GM23338 (cell line): ENCODE data around the gene EFCAB6. TPM values are rescaled to one million over a fixed set of nuclear protein-coding genes. Genes with fewer than 3 reads are reported as not detected.

Experiments
- ATAC-seq: fragments of 200-7000 bp; cut with Tn5 transposase; 3 replicates; pipeline ENCODE4 v1.9.1; 2020
- DNase-seq: peaks from one replicate; pipeline ENCODE4 v3.0.0-alpha.2; 2015; ENCODE audit warnings: low spot score
- H2AFZ ChIP-seq: fragments of 200-600 bp; sonication (generic); 2 replicates; pipeline ENCODE4 v1.8.0; 2016; ENCODE audit warnings: antibody characterized with exemption, mild to moderate bottlenecking, moderate library complexity
- H3F3A ChIP-seq: fragments of 200-600 bp; sonication (generic); replicated peaks from 2 replicates; pipeline ENCODE4 v1.8.0; 2017; ENCODE audit warnings: antibody characterized with exemption, mixed run types, low read depth
- H3K27ac ChIP-seq: fragments of 200-600 bp; sonication (generic); 2 replicates; pipeline ENCODE4 v1.6.1; 2016; ENCODE audit warnings: low read depth
- H3K27me3 ChIP-seq: fragments of 200-600 bp; sonication (generic); 2 replicates; pipeline ENCODE4 v1.8.0; 2016; ENCODE audit warnings: mild to moderate bottlenecking, mixed run types, moderate library complexity; ENCODE audit not compliant: insufficient read depth
- H3K36me3 ChIP-seq: fragments of 200-600 bp; sonication (generic); 2 replicates; pipeline ENCODE4 v1.8.0; 2016; ENCODE audit warnings: mild to moderate bottlenecking; ENCODE audit not compliant: insufficient read depth
- H3K4me1 ChIP-seq: fragments of 200-600 bp; sonication (generic); 2 replicates; pipeline ENCODE4 v1.8.0; 2016; ENCODE audit warnings: mild to moderate bottlenecking, moderate library complexity; ENCODE audit not compliant: insufficient read depth
- H3K4me2 ChIP-seq: fragments of 200-600 bp; sonication (generic); 2 replicates; pipeline ENCODE4 v1.7.1; 2017; ENCODE audit warnings: mixed run types
- H3K4me3 ChIP-seq: fragments of 200-600 bp; sonication (generic); 2 replicates; pipeline ENCODE4 v1.6.1; 2016; ENCODE audit warnings: mixed run types
- H3K79me2 ChIP-seq: fragments of 200-600 bp; sonication (generic); replicated peaks from 2 replicates; pipeline ENCODE4 v1.8.0; 2017; ENCODE audit warnings: mild to moderate bottlenecking; ENCODE audit not compliant: insufficient read depth
- H3K9me2 ChIP-seq: fragments of 200-600 bp; sonication (generic); 2 replicates; pipeline ENCODE4 v1.8.0; 2017; ENCODE audit not compliant: insufficient read depth
- H4K20me1 ChIP-seq: fragments of 200-600 bp; sonication (generic); replicated peaks from 2 replicates; pipeline ENCODE4 v1.8.0; 2017; ENCODE audit warnings: mild to moderate bottlenecking; ENCODE audit not compliant: insufficient read depth
- H3K27ac Mint-ChIP-seq: 2 replicates; pipeline ENCODE4 v1.8.0; 2020; ENCODE audit warnings: inconsistent platforms, mild to moderate bottlenecking, moderate library complexity, mixed read lengths
- H3K27me3 Mint-ChIP-seq: 3 replicates; pipeline ENCODE4 v1.8.0; 2022; ENCODE audit warnings: low read depth, mild to moderate bottlenecking, moderate library complexity, mixed read lengths, inconsistent platforms; ENCODE audit not compliant: insufficient read depth, poor library complexity
- H3K36me3 Mint-ChIP-seq: 3 replicates; pipeline ENCODE4 v1.8.0; 2021; ENCODE audit warnings: low read depth, mild to moderate bottlenecking, inconsistent platforms, moderate library complexity, mixed read lengths
- H3K4me1 Mint-ChIP-seq: 3 replicates; pipeline ENCODE4 v1.8.0; 2020; ENCODE audit warnings: mild to moderate bottlenecking, inconsistent platforms, mixed read lengths
- H3K4me3 Mint-ChIP-seq: 3 replicates; pipeline ENCODE4 v1.8.0; 2021; ENCODE audit warnings: moderate library complexity, mild to moderate bottlenecking, inconsistent platforms, mixed read lengths
- H3K9me3 Mint-ChIP-seq: 3 replicates; pipeline ENCODE4 v1.8.0; 2020; ENCODE audit warnings: moderate library complexity, mild to moderate bottlenecking, inconsistent platforms, mixed read lengths
- CREB1 ChIP-seq: fragments of 250-450 bp; sonication (Bioruptor Pico); IDR thresholded peaks from 2 replicates; pipeline ENCODE4 v1.5.0; 2020; ENCODE audit warnings: low read depth, mild to moderate bottlenecking, moderate library complexity
- ETS1 ChIP-seq: IDR thresholded peaks from 2 replicates; pipeline ENCODE4 v1.6.1; 2016; ENCODE audit warnings: antibody characterized with exemption
- EZH2 ChIP-seq: fragments of 200-600 bp; sonication (generic); IDR thresholded peaks from one replicate; pipeline ENCODE4 v1.8.0; 2017; ENCODE audit warnings: antibody characterized with exemption, mild to moderate bottlenecking, low read depth; ENCODE audit not compliant: unreplicated experiment
- EZH2phosphoT487 ChIP-seq: fragments of 200-600 bp; sonication (generic); IDR thresholded peaks from one replicate; pipeline ENCODE4 v1.8.1; 2018; ENCODE audit warnings: antibody characterized with exemption; ENCODE audit not compliant: unreplicated experiment
- NANOG ChIP-seq: IDR thresholded peaks from 2 replicates; pipeline ENCODE4 v1.6.1; 2016; ENCODE audit warnings: antibody characterized with exemption, borderline replicate concordance
- POLR2AphosphoS5 ChIP-seq: IDR thresholded peaks from 2 replicates; pipeline ENCODE4 v1.6.1; 2016; ENCODE audit warnings: antibody characterized with exemption, low read depth
- REST ChIP-seq: IDR thresholded peaks from one replicate; pipeline ENCODE4 v1.6.1; 2018; ENCODE audit warnings: antibody characterized with exemption; ENCODE audit not compliant: unreplicated experiment
- ZNF114 ChIP-seq: fragments of 250-450 bp; sonication (Bioruptor Pico); IDR thresholded peaks from 2 replicates; pipeline ENCODE4 v1.5.0; 2020; ENCODE audit warnings: mild to moderate bottlenecking, moderate library complexity
- ZNF462 ChIP-seq: fragments of 250-450 bp; sonication (Bioruptor Pico); IDR thresholded peaks from 2 replicates; pipeline ENCODE4 v1.5.0; 2020; ENCODE audit warnings: mild to moderate bottlenecking, moderate library complexity
- polyA plus RNA-seq: library from polyadenylated mRNA; unstranded; fragments of >200 nt; fragmentation: Nextera tagmentation; extraction: Ambion mirVana; gene quantifications from 2 replicates; pipeline ENCODE4 v1.2.1, GENCODE V29; 2016
- total RNA-seq: library from RNA; depleted of rRNA; stranded (reverse); fragments of >200 nt; shearing (Covaris generic); gene quantifications from 2 replicates; pipeline ENCODE4 v1.2.3, GENCODE V29; 2014

The EFCAB6 gene
- total and polyA plus RNA-seq, 2 experiments from 2014 or later, result 1.1 to 1.8 TPM

GRCh38 chr22:43554694-43555365 is 257.3 kb downstream of the EFCAB6 start:
- Histone ChIP-seq H3K27me3 (no peaks in the 10 kb centered on the region), H3K4me2 (no peak overlapping the region), H3K27ac (no peak overlapping the region), H3K36me3 (no peaks in the 10 kb centered on the region), H3K4me3 (no peak overlapping the region), H3K79me2 (no peaks in the 10 kb centered on the region), H4K20me1 (no peaks in the 10 kb centered on the region), H3K9me2 (no peaks in the 10 kb centered on the region), H3K4me1 (peaks cover under 1% of the 10 kb centered on the region; the same call in 1 of the 2 replicates), H3F3A (no peaks in the 10 kb centered on the region), H2AFZ (no peak overlapping the region)
- no peak for TF ChIP-seq ETS1
- TF ChIP-seq CREB1 (CRISPR knock-in tag), result no peak
- no peak for TF ChIP-seq EZH2
- TF ChIP-seq NANOG, result no peak
- H3K27me3 Mint-ChIP-seq, result peaks cover 11% of the 10 kb centered on the region
- peaks cover 38% of the 10 kb centered on the region for H3K9me3 Mint-ChIP-seq
- H3K36me3 Mint-ChIP-seq, result peaks cover 21% of the 10 kb centered on the region
- DNase-seq (no peak), ATAC-seq (no peak)
- no peak overlapping the region for H3K27ac Mint-ChIP-seq
- H3K4me3 Mint-ChIP-seq, result no peak overlapping the region
- H3K4me1 Mint-ChIP-seq, result peaks cover 12% of the 10 kb centered on the region

- Histone ChIP-seq H3K27me3 (no peaks in the 10 kb centered on the region), H3K4me3 (no peak overlapping the region), H3K4me1 (peaks cover 6% of the 10 kb centered on the region; the same call in 1 of the 2 replicates), H2AFZ (no peak overlapping the region), H3F3A (no peaks in the 10 kb centered on the region), H3K27ac (no peak overlapping the region), H4K20me1 (no peaks in the 10 kb centered on the region), H3K4me2 (no peak overlapping the region), H3K9me2 (no peaks in the 10 kb centered on the region), H3K79me2 (no peaks in the 10 kb centered on the region), H3K36me3 (no peaks in the 10 kb centered on the region)
- ATAC-seq (no peak), DNase-seq (no peak)
- Mint-ChIP-seq H3K4me3 (no peak overlapping the region), H3K36me3 (peaks cover 21% of the 10 kb centered on the region), H3K27me3 (peaks cover 11% of the 10 kb centered on the region), H3K27ac (no peak overlapping the region), H3K9me3 (peaks cover 34% of the 10 kb centered on the region), H3K4me1 (peaks cover 17% of the 10 kb centered on the region)
- TF ChIP-seq POLR2AphosphoS5 (no peak), REST (no peak), CREB1 (CRISPR knock-in tag) (no peak), EZH2phosphoT487 (no peak), ZNF462 (no peak), EZH2 (no peak), ETS1 (no peak), ZNF114 (CRISPR knock-in tag) (no peak)
Observed at GRCh38 chr22:43554259-43554636, 257.9 kb downstream of the EFCAB6 start.
